GM18505 (cell line): ENCODE results near the gene KHSRP.

ENCODE experiments used
- ATAC-seq: cut with Tn5 transposase; IDR thresholded peaks from one replicate; pipeline ENCODE4 v1.9.1; 2021; ENCODE audit not compliant: unreplicated experiment
- POLR2A ChIP-seq: IDR thresholded peaks from 4 replicates; pipeline ENCODE4 v1.6.1; 2011; ENCODE audit warnings: borderline replicate concordance; ENCODE audit not compliant: insufficient read depth, insufficient read length; ENCODE audit errors: extremely low read depth

KHSRP gene

DNA sequence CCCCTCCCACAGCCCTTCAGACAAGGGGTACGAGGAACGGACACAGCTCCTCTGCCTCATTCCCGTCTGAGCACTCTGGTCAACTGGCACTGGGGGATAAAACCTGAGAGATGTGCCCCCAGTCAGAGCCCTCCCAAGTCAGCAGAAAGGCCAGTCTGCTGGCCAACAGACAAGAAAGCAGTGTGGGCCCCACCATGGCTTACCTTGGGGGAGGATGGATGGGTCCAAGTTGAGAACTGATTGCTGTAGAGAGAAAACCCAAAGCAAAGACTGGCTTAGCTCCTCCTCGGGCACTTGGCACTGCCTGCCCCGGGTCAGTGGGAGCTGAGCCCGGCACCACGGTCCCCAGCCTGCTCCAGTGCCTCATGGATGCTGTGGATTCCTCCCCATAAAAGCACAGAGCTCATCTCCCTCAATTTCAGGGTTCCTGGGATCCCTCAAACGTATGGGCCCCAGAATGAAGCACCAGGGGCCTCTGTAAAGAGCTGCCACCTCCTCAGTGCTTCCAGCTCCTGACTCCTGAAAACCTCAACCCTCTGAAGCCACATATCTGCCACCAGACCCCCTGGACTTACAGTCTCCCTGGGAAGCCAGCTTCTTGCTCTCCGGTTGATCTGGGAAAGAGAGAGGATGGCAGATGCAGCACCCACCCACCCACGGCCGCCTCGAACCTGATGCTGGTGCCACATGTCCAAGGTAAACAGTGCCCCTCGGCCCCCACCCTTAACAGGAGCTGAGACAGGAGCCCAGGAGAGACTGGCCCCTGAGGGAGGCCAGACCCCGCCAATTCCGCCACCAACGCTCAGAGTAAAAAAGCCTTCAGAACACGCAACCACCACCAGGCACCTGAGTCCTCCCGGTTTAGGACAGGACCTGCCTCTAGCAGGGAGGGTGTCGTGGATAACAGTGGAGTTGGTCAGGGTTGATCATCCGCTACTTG, 3.3 kb downstream of the KHSRP start:
- no peak for TF ChIP-seq POLR2A
- no peak for ATAC-seq

DNA sequence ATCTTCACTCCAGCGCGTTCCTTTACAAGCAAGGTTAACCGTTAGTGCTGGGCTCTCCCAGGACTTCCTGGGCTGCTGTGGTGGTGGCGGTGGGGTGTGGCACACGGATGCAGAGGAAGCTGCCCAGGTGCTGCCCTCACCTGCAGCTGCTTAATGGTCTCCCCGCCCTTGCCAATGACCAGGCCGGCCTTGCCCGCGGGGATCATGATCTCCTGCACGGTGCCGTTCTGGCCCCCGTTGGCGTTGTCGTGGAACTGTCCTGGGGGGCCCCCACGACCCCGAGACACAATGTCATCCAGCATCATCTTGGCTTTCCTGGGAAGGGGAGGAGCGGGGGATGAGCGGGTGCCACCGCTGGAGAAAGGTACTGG, 6.1 kb downstream of the KHSRP start:
- TF ChIP-seq POLR2A = no peak
- no peak for ATAC-seq

DNA sequence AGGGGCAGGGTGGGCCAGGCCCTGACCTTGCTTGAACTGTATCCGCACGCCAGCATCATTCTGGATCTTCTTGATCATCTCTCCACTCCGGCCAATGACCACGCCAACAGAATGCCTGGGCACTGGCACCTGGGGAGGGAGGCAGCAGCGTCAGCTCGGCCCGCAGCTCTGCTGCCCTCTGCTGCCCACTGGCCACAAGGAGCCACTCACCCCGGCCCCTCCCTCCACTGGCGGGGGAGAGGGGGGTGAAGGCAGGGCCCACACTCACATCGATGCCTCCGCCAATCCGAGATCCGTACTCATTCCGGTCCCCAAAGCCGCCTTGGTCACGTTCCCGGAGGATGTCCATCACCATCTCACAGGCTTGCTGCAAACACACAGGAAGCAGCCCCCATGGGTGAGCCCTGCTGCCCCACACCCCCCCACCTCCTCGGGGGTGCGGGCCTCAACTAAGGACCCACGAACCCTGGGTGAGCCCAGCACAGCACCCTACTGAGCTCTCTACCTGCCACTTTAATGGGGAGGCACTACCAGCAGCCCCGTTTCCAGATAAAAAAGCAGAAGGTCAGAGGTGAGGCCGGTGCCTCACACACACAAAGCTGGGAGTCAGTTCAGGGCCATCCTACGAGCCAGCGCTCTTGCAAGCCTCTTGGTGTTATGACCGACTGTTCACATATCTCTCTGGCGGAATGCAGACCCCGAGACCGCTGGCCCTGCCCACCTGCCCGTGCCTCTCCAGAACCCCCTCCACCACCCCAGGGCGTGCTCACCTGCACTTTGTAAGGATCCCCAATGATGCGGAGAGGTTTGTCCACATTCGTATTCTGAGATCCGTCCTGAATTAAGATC, 6.7 kb downstream of the KHSRP start:
- ATAC-seq = no peak

DNA sequence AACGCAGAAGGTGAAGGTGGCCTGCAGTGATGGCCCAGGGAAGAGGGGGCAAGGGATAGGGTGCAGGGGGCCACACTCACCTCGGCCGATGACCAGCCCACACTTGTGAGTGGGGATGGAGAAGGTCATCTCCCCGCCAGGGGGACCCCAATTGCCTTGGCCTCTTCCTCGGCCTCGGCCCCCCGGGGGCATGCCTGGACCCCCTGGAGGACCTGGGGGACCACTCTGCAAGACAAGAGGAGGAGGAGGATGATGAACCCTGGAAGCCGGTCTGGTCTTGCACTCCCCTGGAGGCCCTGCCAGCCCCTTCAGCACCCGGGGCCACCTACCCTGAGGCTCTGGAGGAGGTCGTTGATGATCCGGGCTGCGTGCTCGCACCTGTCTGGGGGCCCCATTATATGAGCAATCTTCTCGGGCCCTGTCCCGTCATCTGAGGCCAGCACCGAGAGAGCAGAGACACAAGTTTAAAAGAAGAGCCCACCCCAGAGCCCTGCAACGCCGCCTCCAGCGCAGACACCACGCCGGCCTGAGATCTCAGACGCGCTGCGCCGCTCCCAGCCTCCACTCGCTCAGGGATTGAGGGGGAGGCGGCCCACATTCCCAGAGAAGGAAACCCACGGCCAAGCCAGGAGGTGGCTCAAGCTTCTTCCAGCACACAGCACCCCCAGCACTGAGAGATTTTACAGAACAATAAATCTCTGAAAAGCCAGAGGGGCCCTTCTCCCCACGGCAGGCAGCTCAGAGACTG, 7.8 kb downstream of the KHSRP start:
- ATAC-seq = no peak
- no peak for TF ChIP-seq POLR2A

More for the DNA sequence above, 6.7 kb downstream of the KHSRP start:
- TF ChIP-seq POLR2A = no peak

DNA sequence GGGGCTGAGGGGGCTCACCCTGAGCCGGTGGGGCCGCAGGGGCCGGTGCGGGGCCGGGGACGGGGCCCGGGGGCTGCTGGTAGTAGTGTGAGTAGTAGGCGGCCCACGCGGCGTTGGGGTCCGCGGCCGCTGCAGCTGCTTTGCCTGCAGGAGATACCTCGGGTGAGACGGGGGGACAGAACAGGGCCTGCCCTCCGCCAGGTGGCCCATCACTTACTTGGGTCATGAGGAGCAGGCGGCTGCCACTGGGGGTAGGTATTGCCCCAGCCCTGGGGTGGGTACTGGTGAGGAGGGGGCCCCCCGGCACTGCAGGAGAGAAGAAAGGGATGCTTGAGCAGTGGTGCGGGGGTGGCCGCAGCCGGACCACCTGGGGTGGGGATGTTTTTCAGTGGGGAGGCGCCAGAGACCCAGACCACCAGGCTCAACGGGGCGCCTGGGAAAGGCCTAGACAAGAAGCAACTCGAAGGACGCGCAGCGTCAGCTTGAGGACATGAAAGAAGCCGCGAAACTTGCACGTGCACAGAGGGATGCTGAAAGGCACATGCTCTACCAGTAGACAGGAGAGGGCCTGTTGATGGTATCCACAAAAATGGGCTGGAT, 8.9 kb downstream of the KHSRP start:
- no peak for ATAC-seq
- no peak for TF ChIP-seq POLR2A

DNA sequence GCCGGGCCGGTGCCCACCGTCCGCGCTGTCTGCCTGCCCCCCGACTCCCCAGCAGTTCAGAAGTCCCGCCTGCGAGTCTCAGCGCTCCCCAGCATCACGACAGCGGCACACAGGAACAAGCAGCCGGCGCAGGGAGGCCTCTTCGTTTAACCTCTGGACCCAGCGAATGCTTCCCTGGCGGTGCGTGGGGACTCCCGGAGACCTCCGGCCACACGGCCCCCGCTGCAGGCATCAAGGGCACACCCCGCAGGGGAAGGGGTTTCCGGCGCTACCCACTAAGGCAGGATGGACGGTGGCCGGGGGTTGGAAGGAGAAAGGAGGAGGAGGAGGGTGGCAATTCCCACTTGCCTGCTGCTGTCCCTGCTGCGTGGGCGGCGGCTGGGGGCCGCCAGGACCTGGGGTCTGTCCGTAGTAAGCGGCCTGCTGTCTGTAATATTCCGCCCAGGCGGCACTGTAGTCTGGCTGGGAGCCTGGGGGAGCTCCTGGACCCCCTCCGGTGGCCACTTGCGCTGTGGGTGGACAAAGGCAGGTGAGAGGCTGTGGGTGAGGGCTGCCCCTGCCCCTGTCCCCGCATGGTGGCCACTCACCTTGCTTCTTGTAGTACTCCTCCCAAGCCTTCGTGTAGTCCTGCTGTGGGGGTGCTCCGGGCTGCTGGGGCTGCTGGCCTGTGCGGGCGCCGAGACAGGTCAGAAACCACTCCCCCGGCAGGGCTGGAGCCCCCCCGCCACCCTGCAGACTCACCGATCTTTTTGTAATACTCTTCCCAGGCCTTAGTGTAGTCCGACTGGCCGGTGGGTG, 9.6 kb downstream of the KHSRP start:
- no peak for ATAC-seq
- TF ChIP-seq POLR2A = no peak

DNA sequence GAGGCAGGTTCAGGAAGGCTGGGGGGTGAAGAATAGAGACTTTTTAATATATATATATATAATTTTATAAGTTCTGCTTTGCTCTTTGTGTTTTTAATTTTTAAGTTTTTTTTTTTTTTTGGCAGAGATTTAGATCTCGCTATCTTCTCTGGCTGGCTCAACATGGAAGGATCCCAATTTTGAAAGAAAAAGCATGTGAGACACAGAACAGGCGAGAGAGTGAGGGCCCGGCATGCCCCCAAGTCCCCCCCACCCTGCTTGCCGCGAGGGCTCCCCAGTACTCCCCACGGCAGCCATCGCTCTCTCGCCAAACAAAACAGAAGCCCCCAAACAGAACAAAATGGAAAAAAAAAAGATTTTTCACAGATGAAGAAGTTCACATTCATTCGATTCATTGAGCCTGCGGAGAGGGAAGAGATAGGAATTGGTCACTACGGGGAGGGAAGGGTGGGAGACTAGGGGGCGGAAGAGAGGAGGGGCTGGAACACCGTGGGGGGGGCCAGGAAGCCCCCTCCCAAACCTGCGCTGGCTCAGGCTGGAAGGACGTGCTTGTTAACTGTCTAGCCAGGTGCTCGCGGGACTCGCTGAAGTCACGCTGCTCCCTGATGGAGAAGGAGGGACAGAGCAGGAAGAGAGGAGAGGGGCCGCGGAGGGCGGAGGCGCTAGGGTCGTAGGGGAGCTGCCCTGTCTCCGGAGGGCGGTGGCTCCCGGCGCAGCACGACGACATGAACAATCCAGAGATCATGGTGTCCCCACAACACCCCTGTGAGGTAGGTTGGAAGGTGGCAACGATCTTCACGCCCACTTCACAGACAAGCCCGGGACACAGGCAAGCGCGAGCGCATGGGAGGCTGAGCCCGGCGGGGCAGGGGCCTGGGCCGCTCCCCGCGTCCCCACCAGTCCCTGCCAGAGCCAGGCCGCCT, 10.6 kb downstream of the KHSRP start:
- no peak for TF ChIP-seq POLR2A
- no peak for ATAC-seq

DNA sequence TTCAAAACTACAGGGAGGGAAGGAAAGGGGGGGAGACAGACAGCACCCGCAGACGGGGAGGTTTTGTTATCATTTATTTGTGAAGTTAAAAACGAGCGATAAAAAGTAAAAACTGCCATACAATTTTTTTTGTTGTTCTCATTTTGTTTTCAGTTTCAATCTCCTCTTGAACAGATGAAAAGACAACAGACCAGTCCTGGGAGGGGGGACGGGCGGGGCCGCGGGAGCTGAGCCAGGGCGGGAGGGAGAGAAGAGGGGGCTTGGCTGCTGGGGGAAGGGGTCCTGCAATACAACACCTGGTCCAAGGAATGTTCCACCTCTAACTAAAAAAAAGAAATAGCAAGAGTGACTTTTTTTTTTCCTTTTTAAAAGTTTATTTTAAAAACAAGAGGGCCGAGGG, 11.3 kb downstream of the KHSRP start:
- no peak for TF ChIP-seq POLR2A
- no peak for ATAC-seq

DNA sequence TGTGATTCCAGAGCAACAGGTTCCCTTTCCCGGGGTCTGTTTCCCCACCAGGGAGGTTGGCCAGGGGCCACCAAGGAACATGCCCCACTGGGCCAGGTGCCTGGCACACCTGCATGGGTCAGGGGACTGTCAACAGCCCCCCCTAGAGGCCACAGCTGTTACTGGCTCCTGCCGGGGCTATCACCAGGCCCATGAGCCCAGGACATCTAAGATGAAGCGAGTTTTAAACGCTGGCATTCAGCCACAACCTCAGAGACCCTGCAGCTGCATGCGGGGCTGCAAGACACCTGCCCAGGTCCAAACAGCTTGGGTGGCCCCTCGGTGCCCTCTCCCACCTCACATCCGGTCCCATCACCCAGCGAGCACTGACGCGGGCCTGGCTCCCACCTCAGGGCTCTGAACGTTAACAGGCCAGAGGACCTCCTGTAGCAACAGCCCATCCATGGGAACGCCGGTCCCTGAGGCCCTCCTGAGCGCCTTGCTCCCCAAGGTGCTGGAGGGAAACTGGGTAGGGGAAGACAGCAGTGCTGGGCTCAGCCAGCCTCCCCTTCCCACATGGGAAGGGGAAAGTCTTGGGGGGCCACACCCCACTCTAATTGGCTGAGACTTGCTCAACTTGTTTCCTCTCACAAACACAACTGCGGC, 12.0 kb downstream of the KHSRP start:
- ATAC-seq = no peak

DNA sequence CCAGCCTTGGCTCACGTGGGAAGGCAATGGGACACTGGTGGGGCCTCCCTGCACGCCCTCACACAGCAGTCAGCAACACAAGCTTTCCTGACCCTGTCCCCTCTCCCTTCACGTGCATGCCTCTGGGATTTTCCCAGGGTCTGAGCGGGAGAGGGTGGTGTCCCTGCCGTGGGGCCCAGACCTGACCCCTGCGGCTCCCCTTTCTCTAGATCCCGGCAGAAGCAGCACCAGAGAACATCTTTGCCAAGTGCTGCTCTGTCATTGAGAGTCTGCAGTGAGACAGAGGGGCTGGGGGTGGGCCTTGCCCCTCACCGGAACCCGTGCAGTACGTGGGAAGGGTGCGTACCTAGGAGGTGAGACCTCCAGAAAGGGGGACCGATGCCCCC, 12.6 kb downstream of the KHSRP start:
- no peak for ATAC-seq
- no peak for TF ChIP-seq POLR2A

More for the DNA sequence above, 12.0 kb downstream of the KHSRP start:
- peak; percentile 13 for TF ChIP-seq POLR2A

DNA sequence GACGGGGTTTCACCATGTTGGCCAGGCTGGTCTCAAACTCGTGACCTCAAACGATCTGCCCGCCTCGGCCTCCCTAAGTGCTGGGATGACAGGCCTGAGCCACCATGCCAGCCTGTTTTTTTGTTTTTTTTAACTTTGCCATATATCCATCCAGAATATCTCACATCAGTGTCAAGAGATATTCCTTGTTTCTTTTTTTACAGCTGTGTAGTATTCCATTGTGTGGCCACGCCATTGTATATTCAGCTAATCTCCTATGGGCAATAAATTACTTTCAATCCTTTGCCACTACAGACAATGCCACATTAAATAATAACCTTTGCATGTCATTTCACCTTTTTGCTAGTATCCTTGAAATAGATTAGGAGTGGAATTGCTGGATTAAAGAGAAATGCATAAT, 15.3 kb downstream of the KHSRP start:
- no peak for TF ChIP-seq POLR2A
- no peak for ATAC-seq
